Stimulated activated CD4-positive, alpha-beta T cell treated with anti-CD3 and anti-CD28 coated beads, Interleukin-15, amount 100 ng/mL, for 1 hour (primary cell): ENCODE measurements around the gene CHST1.

ENCODE experiments used
- DNase-seq, 2 donors: peaks; one replicate each; pipeline ENCODE4 v3.0.0-alpha.2; 2020; ENCODE audit warnings: low read depth in 1 of 2, low spot score in 1 of 2

Gene CHST1

GRCh38 chr11:45674481-45675190 is 9.2 kb upstream of the CHST1 start:
- no peak for DNase-seq

DNA sequence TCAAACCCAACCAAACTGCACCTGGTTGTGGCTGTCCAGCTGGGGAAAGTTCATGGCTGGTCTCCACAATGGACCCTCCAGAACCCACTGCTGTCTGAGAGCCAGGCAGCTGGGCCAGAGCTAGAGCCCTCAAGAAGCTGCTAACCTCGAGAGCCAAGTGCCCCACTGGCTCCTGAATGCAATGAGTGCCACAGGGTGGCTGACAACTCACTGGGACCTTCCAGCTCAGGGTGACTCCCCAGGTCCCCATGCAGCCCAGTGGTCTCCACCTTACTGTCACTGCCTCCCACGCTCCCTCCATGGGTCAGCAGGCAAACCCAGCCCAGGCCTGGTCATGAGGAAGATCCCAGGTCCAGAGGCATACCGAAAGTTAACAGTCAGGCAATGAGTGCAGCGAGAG is 8.0 kb upstream of the CHST1 start:
- DNase-seq = no peak

- DNase-seq = no peak
Observed at GRCh38 chr11:45672593-45672992, 7.2 kb upstream of the CHST1 start.

GRCh38 chr11:45671246-45672171 is 6.1 kb upstream of the CHST1 start:
- no peak for DNase-seq

GRCh38 chr11:45670386-45671135 is 5.1 kb upstream of the CHST1 start:
- no peak for DNase-seq

DNA sequence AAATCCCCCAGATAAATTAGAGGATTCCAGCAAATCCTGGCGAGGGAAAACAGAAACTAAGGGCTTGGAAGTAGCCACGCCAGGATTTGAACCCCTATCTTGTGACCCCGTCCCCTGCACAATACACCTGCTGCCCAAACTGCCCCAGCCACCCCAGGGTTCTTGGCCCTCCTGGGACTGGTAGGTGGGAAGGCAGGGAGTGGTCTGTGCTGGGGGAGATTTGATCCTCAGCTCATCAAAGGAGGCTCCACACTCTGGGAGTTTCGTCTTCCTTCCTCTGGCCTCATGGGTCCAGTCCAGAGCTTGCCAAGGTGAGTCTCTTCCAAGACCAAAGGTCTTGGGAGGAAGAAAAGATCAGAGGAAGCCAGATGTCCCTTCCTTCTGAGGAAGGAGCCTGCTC is 4.5 kb upstream of the CHST1 start:
- DNase-seq = no peak

- no peak for DNase-seq
Observed at GRCh38 chr11:45669146-45669545, 3.7 kb upstream of the CHST1 start.

- no peak for DNase-seq
Observed at GRCh38 chr11:45667929-45668680, 2.7 kb upstream of the CHST1 start.

GRCh38 chr11:45666648-45667642 is 1.5 kb upstream of the CHST1 start:
- DNase-seq = no peak

GRCh38 chr11:45665933-45666647 is 668 bp upstream of the CHST1 start:
- no peak for DNase-seq

DNA sequence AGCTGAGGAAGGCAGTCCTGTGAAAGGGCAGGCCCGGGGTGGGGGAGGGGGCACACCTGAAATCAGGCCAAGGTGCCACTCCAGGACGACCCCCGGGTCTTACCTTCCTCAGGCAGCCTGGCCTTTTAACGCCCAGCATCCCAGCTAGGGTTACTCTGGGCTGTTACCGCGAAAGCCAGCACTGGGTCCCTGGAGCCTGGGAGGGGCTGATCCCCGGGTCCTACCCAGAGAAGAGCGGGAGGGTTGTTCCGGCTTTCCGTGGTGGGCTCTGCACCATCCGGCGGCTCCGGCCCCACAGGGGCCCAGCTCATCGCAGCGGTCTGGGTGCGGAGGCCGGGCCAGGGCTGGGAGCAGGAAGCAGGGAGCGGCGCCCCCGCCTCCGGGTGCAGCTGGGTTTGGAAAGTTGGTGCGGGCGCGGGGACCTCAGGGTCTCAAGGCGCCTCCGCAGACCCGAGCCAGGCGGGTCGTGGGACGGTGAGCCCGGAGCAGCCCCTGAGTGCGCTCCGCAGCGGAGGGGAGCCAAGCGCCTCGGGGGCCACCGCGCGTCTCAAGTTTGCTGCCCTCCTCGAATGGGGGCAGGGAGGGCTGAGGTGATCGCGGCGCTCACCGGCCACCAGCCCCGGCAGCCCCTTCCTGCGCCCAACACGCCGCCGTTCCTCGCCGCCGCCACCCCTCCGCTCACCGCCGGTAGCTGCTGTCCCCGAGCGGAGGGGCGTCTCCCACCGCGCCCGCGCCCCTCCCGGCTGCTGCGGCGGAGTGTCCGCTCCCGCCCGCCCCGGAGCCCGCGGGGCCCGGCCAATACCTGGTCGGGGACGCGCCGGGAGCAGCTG is 831 bp downstream of the CHST1 start:
- DNase-seq = no peak

- DNase-seq = no peak
Observed at GRCh38 chr11:45663486-45664375, 1.7 kb downstream of the CHST1 start.

DNA sequence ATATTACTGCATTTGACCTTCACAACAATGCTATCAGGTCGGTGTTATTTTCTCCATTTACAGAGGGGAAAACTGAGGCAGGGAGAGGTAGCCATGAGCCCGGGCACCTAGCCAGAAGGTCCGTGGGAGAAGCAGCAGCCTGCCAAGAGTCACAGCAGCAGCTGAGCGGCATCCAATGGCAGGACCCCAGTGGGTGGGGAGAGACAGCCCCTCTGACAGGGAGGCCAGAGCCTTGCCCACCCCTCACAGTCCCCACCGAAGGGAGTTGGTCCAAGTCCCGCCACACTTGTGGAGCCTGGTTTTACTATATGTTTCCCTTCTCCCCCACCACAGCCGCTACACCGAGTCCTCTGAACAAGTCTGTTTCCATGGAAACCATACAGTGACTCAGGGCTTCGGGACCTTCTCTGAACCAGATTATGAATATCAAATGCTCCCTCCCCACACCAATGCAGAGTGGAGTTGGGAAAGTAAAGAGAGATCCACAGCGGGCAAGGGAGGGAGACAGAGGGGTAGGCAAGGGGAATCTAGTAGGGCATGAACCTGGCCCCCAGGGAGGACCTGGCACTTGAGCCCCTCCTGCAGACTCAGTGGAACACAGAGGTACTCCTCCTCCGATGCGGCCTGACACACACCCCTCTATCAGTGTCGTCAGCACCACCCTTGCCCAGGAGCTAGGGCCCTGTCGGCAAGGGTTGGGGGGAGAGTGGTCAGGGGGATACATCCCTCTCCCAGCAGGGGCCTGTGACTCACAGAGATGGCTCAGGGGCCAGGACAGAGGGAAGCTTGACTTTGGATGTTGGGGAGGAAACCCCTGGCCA is 2.5 kb downstream of the CHST1 start:
- DNase-seq = no peak

- no peak for DNase-seq
Observed at GRCh38 chr11:45662096-45662664, 3.2 kb downstream of the CHST1 start.

DNA sequence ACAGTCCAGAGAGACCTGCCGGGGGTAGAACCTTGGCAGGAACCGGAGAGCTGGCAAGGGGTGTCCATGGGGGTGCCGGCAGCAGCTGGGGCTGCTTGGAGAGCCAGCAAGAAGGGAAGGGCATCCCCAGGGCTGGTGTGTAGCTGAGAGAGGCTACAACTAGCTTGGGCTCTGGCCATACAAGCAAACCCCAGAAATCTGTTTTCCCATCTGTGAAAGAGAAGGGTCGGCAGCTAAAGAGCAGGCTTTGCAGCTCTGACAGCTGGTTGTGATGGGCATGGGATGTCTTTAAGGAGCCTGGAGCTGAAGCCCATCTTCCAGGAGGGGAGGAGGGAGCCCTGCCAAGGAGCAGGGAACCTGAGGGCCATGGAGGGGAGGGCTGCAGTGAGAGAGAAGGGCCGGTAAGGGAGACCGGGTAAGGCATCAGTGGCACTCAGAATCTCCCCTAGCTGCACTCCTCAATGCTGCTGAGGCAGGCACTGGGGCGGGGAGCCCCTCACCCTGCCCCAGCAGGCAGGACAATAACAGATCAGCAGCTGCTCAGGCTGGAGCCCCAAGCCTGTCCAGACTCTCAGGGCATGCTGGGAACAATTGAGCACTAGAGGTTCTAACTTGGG is 3.9 kb downstream of the CHST1 start:
- no peak for DNase-seq
